Heart right ventricle (tissue), 16 donors: ENCODE measurements around the gene ASAP2. TPM values are rescaled to one million over a fixed set of nuclear protein-coding genes. Genes with fewer than 3 reads are reported as not detected.

Experiments
- ATAC-seq, 8 donors: fragments of 200-7000 bp; cut with Tn5 transposase; one replicate each; pipeline ENCODE4 v1.9.1; 2020; ENCODE audit warnings: mild to moderate bottlenecking in 8 of 8, moderate library complexity in 8 of 8, moderate number of reproducible peaks in 1 of 8
- DNase-seq, 2 donors: peaks; one replicate each; pipeline ENCODE4 v3.0.0-alpha.2; 2020
- H3K27ac ChIP-seq, 10 donors: fragments of 200-600 bp; sonication (generic) in 2 of 10; one replicate each; pipeline versions ENCODE4 v1.5.0 to v1.8.0; 2020 to 2022; ENCODE audit warnings: mild to moderate bottlenecking in 3 of 10
- H3K27me3 ChIP-seq, 7 donors: fragments of 200-600 bp; one replicate each; pipeline ENCODE4 v1.8.0; 2021 to 2022; ENCODE audit warnings: mild to moderate bottlenecking in 2 of 7
- H3K36me3 ChIP-seq, 9 donors: fragments of 200-600 bp; sonication (generic) in 1 of 9; one replicate each; pipeline versions ENCODE4 v1.5.0 to v1.8.0; 2020 to 2022; ENCODE audit warnings: mild to moderate bottlenecking in 2 of 9
- H3K4me1 ChIP-seq, 9 donors: fragments of 200-600 bp; sonication (generic) in 1 of 9; one replicate each; pipeline versions ENCODE4 v1.5.0 to v1.8.0; 2020 to 2022; ENCODE audit warnings: mild to moderate bottlenecking in 4 of 9
- H3K4me3 ChIP-seq, 10 donors: fragments of 200-600 bp; sonication (generic) in 2 of 10; one replicate each; pipeline versions ENCODE4 v1.5.0 to v1.8.0; 2020 to 2022; ENCODE audit warnings: mild to moderate bottlenecking in 7 of 10, moderate library complexity in 2 of 10
- H3K9me3 ChIP-seq, 11 donors: fragments of 200-600 bp in 10 of 11; sonication (generic) in 2 of 11; one replicate each; pipeline versions ENCODE4 v1.5.0 to v1.8.0; 2013 to 2022; ENCODE audit warnings: mild to moderate bottlenecking in 2 of 11, control low read depth in 1 of 11, moderate library complexity in 1 of 11
- WGBS, 2 donors: extraction: QIAGEN DNeasy Blood & Tissue Kit; methylation state at CpG; one replicate each; pipeline ENCODE4 v1.1.7; 2013; ENCODE audit warnings: inconsistent platforms in 1 of 2; 5-methylcytosine and 5-hydroxymethylcytosine counted together
- intact Hi-C, 10 donors: fragments of 100-400 bp; cut with DNase I; formaldehyde crosslinking; loops; one replicate each; pipeline versions ENCODE4 v1.11.1 to v1.14.2; 2022
- polyA plus RNA-seq, 2 donors: library from polyadenylated mRNA; stranded (reverse); fragments of 200-250 nt; gene quantifications; one replicate each; pipeline ENCODE4 v1.2.3, GENCODE V29; 2013
- total RNA-seq, 10 donors: library from RNA; stranded (reverse); fragmentation: NEBNext Ultra II Directional in 3 of 10; extraction: Animal tissue kit (Norgen Biotek cat#: 25700) in 3 of 10; gene quantifications; one replicate each; pipeline versions ENCODE4 v1.2.1 to v1.2.4, GENCODE V29; 2021 to 2023
- TF ChIP-seq, protein P1 (sequence below), 9 donors: fragments of 200-600 bp; sonication (generic) in 2 of 9; IDR thresholded peaks; one replicate each; pipeline versions ENCODE4 v1.5.0 to v1.8.0; 2021 to 2022; ENCODE audit warnings: antibody characterized with exemption in 9 of 9, mild to moderate bottlenecking in 5 of 9, moderate library complexity in 1 of 9
- donor health status: Arrhythmogenic right ventricular cardiomyopathy.
- donor health status: ischemic (EF 13 %, LVEDD 7.1; RV severe dilation, severe dysfunction).
- donor health status: healthy with polysubstance abuse.
- donor health status: DM: no; HTN: yes; CAD: no.
- donor health status: DM: no; HTN: no; CAD: no.
- donor health status: ischemic (EF 25% LVEDD 6.9; RV normal size, moderate dysfunction).
- donor health status: ischemic (EF 25% LVEDD 5.7; RV mildly dilated, moderate dysfunction).
- donor health status: healthy.
- donor health status: DM: yes; HTN: yes; CAD: no.
- donor health status: Ischemic cardiomyopathy.
- donor health status: ischemic (EF 35%, LVEDD 5.7; RV mildly dilated, moderate dysfunction).
- donor health status: nonischemic (EF 11% LVEDD 7.7; RV severe dilation, severe dysfunction).
- donor health status: DM: yes; HTN: yes; CAD: no.
- donor health status: PGD.
- donor health status: ischemic (EF 29% LVEDD 5.4; RV normal size, mild dysfunction).
- donor health status: nonischemic (EF 23%, LVEDD 6.1; RV moderate dilation, normal function).

ASAP2 gene
- total and polyA plus RNA-seq, 12 donors: 5.4 to 17.3 (median 11.8) TPM

DNA sequence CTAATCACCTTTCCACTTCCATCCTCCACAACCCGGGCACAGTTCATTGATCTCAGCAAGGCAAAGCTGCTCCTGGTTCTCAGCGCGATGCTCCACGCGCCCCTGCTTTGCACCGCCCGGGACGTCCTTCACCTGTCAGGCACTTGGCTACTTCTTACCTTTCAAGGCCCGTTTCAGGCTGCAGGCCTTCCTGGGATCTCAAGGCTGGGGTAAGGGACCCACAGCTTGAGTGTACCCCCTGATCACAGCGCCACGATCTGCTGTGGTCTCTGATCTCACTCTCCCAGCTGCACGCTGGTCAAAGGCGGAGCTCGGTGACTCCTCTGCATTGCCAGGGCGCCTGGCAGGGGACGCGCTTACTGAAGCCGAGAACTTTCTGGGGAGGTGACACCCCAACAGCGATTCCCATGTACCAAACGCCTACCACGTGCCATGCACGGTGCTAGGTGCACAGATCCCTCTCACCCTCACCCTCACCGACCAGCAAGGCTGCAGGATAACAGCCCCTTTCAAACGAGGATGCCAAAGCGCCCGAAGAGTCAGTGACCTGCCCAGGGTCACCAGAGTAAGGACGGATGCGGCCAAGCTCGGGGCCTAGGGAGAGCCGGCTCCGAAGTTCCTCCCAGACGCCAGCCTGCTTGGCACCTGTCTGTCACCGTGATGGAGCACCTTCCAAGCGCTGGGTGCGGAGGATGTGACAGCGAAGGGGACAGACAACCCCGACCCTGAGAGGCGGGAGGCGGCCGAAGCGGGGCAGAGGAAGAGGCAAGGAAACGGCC lies 215.9 kb downstream of the ASAP2 start:
- intact Hi-C loops: loop anchor here in 5 of 10 donors (2.0 to 10.0 kb wide), 5 partner anchors 215 to 280 kb away; partner anchors contain the start of gene ASAP2 (in 1 of the 5)
- H3K4me3 ChIP-seq: peak overlapping the region; percentile 49 to 96 (median 91)
- peak overlapping the region; percentile 59 to 97 (median 95) for H3K27ac ChIP-seq
- peaks cover 0 to 19% (median 0%) of the 10 kb centered on the region in 9 donors for H3K36me3 ChIP-seq
- peaks cover 6 to 62% (median 41%) of the 10 kb centered on the region in 9 donors for H3K4me1 ChIP-seq
- peak; percentile 7 to 57 (median 28) for ATAC-seq
- H3K27me3 ChIP-seq: no peaks in the 10 kb centered on the region
- TF ChIP-seq, protein P1, sequence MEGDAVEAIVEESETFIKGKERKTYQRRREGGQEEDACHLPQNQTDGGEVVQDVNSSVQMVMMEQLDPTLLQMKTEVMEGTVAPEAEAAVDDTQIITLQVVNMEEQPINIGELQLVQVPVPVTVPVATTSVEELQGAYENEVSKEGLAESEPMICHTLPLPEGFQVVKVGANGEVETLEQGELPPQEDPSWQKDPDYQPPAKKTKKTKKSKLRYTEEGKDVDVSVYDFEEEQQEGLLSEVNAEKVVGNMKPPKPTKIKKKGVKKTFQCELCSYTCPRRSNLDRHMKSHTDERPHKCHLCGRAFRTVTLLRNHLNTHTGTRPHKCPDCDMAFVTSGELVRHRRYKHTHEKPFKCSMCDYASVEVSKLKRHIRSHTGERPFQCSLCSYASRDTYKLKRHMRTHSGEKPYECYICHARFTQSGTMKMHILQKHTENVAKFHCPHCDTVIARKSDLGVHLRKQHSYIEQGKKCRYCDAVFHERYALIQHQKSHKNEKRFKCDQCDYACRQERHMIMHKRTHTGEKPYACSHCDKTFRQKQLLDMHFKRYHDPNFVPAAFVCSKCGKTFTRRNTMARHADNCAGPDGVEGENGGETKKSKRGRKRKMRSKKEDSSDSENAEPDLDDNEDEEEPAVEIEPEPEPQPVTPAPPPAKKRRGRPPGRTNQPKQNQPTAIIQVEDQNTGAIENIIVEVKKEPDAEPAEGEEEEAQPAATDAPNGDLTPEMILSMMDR (IDR thresholded peaks at IDR 0.05): no peak
- no peaks in the 10 kb centered on the region for H3K9me3 ChIP-seq
- peak; percentile 34 to 52 for DNase-seq
- 3 to 5% methylated on average over 42 of the region's 42 CpGs for WGBS, 2 donors

- peak within 1 kb of the TSS; percentile 59 to 97 (median 95) for H3K27ac ChIP-seq
- no peaks in the 10 kb centered on the region for H3K9me3 ChIP-seq
- ATAC-seq: peak; percentile 95 to 98 (median 97)
- no peaks in the 10 kb centered on the region for H3K27me3 ChIP-seq
- peaks cover 6 to 54% (median 41%) of the 10 kb centered on the region in 9 donors for H3K4me1 ChIP-seq
- TF ChIP-seq, protein P1 (IDR thresholded peaks at IDR 0.05): peak in 4 of 9 donors; percentile 16 to 22 (median 20)
- peak within 1 kb of the TSS; percentile 49 to 96 (median 91) for H3K4me3 ChIP-seq
- DNase-seq: peak; percentile 98 to 99
- peaks cover 0 to 12% (median 0%) of the 10 kb centered on the region in 9 donors for H3K36me3 ChIP-seq
- WGBS, 2 donors: 0% methylated on average over 77 to 88 of the region's 91 CpGs
- intact Hi-C loops: loop anchor here in 5 of 10 donors (2.0 to 10.0 kb wide), 5 partner anchors 216 to 281 kb away; partner anchors contain the start of gene ASAP2 (in 1 of the 5)
Observed at GRCh38 chr2:9423100-9423921, 216.7 kb downstream of the ASAP2 start, which contains the start of the genes CPSF3 and ITGB1BP1. CPSF3 (plus strand) TSS chr2:9423654; CDS start chr2:9423774, 120 bp downstream. ITGB1BP1 (minus strand) TSS chr2:9423528; CDS start chr2:9418697, 4,831 bp downstream.

DNA sequence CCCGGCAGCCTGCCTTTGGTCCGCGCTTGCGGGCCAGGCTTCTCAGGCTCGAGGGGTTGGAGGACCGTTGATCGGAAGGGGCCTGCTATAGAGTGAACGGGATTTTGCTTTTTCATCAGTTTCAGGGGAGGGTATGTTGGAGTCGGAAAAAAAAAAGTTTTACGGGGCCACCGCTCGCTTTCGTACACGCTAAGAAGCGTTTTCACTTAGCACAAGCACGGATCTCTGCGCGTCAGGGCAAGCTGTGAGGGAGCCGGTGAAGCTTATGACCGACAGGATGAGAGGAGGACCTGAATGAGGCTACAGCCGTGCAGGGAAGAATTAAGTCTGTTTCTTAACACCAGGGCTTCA lies 217.3 kb downstream of the ASAP2 start:
- WGBS, 2 donors: 0% methylated on average over 21 of the region's 21 CpGs
- Histone ChIP-seq H3K4me3 (peak overlapping the region; percentile 49 to 96 (median 91)), H3K27ac (peak overlapping the region; percentile 59 to 97 (median 95)), H3K27me3 (no peaks in the 10 kb centered on the region), H3K4me1 (peaks cover 6 to 51% (median 41%) of the 10 kb centered on the region in 9 donors), H3K36me3 (peaks cover 0 to 12% (median under 1%) of the 10 kb centered on the region in 9 donors), H3K9me3 (no peaks in the 10 kb centered on the region)
- TF ChIP-seq, protein P1 (IDR thresholded peaks at IDR 0.05): no peak
- ATAC-seq (peak in 4 of 8 donors; percentile 4 to 22 (median 14)), DNase-seq (no peak)
- intact Hi-C loops: loop anchor here in 5 of 10 donors (2.0 to 10.0 kb wide), 5 partner anchors 217 to 282 kb away; partner anchors contain the start of gene ASAP2 (in 1 of the 5)
